Ovary (tissue), 9 donors: Measurements from ENCODE around the gene ACER3. TPM values are rescaled to one million over a fixed set of nuclear protein-coding genes. Genes with fewer than 3 reads are reported as not detected.

Experiments used
- DNase-seq, 5 donors: peaks; one replicate each; pipeline ENCODE4 v3.0.0-alpha.2; 2019 to 2020
- H3K27ac ChIP-seq, 2 donors: fragments of 200-600 bp; one replicate each; pipeline versions ENCODE4 v1.5.1 to v1.8.0; 2019 to 2022
- H3K27me3 ChIP-seq: fragments of 200-600 bp; one replicate; pipeline ENCODE4 v1.8.0; 2022
- H3K36me3 ChIP-seq: fragments of 200-600 bp; sonication (generic); one replicate; pipeline ENCODE4 v1.5.1; 2019
- H3K4me1 ChIP-seq: one replicate; pipeline ENCODE4 v1.8.1; 2013; ENCODE audit warnings: mild to moderate bottlenecking, moderate library complexity; ENCODE audit not compliant: insufficient read depth
- H3K4me3 ChIP-seq: fragments of 200-600 bp; sonication (generic); one replicate; pipeline ENCODE4 v1.5.1; 2017
- H3K9me3 ChIP-seq, 2 donors: fragments of 200-600 bp in 1 of 2; sonication (generic) in 1 of 2; one replicate each; pipeline versions ENCODE4 v1.5.1 to v1.8.1; 2013 to 2019; ENCODE audit warnings: mild to moderate bottlenecking in 1 of 2, moderate library complexity in 1 of 2
- CTCF ChIP-seq, 3 donors: fragments of 450-650 bp in 2 of 3; fragments of 200-600 bp in 1 of 3; IDR thresholded peaks; one replicate each; pipeline versions ENCODE4 v1.5.1 to v1.8.0; 2016 to 2022; ENCODE audit warnings: antibody characterized with exemption in 3 of 3, mild to moderate bottlenecking in 1 of 3
- EP300 ChIP-seq: sonication (generic); formaldehyde crosslinking; IDR thresholded peaks from one replicate; pipeline ENCODE4 v1.6.1; 2017; ENCODE audit warnings: antibody characterized with exemption
- POLR2A ChIP-seq: fragments of 450-650 bp; IDR thresholded peaks from one replicate; pipeline ENCODE4 v1.6.1; 2017; ENCODE audit warnings: antibody characterized with exemption, mild to moderate bottlenecking, moderate library complexity
- WGBS, 3 donors: extraction: QIAGEN DNeasy Blood & Tissue Kit in 1 of 3; methylation state at CpG; one replicate each; pipeline versions ENCODE4 v1.1.5 to v1.1.7; 2013 to 2017; 5-methylcytosine and 5-hydroxymethylcytosine counted together
- intact Hi-C, 4 donors: fragments of 100-400 bp; cut with DNase I; formaldehyde crosslinking; loops; one replicate each; pipeline versions ENCODE4 v1.11.0 to v1.15.1; 2022 to 2023
- polyA plus RNA-seq, 2 donors: library from polyadenylated mRNA; stranded (reverse); fragments of 200-250 nt in 1 of 2; fragments of 350-450 nt in 1 of 2; fragmentation: Illumina TruSeq in 1 of 2; extraction: RNeasy Lipid Tissue Mini Kit (QIAGEN cat#74804) in 1 of 2; gene quantifications; one replicate each; pipeline ENCODE4 v1.2.3, GENCODE V29; 2013 to 2014
- total RNA-seq, 7 donors: library from RNA; depleted of rRNA in 2 of 7; stranded (reverse); fragments of >200 nt in 2 of 7; fragmentation: NEBNext Ultra II Directional in 3 of 7; extraction: Animal tissue kit (Norgen Biotek cat#: 25700) in 3 of 7; gene quantifications; one replicate each; pipeline versions ENCODE4 v1.1.0 to v1.2.4, GENCODE V29; 2016 to 2023
- donor health status: DM: no; HTN: no; CAD: no; lungs with moderate emphysema.
- donor health status: DM: no; HTN: no; CAD: no.
- donor health status: Bipolar disorder and iron deficiency.
- donor health status: DM: yes; HTN: yes; CAD: no.
- donor health status: DM: no; HTN: no; CAD: no.
- donor health status: DM: yes; HTN: yes; CAD: no.

ACER3 gene
- total and polyA plus RNA-seq, 9 donors: 2.4 to 20.7 (median 8.4) TPM

GRCh38 chr11:77036398-77036797 is 175.7 kb downstream of the ACER3 start:
- no peak for TF ChIP-seq EP300
- no peak for TF ChIP-seq CTCF (IDR thresholded peaks at IDR 0.05)
- TF ChIP-seq POLR2A: no peak
- Histone ChIP-seq H3K27ac (no peak overlapping the region), H3K4me1 (peaks cover 3% of the 10 kb centered on the region), H3K4me3 (no peak overlapping the region), H3K27me3 (no peaks in the 10 kb centered on the region), H3K36me3 (no peaks in the 10 kb centered on the region), H3K9me3 (no peaks in the 10 kb centered on the region)
- 59 to 70% (median 66%) methylated on average over 5 of the region's 5 CpGs for WGBS, 3 donors
- intact Hi-C loops: loop anchor here in 1 of 4 donors (2.0 kb wide), 1 partner anchor 158 kb away; no protein-coding TSS in a partner anchor
- no peak for DNase-seq

- WGBS, 3 donors: 70 to 74% (median 71%) methylated on average over 10 of the region's 10 CpGs
- Histone ChIP-seq H3K9me3 (no peaks in the 10 kb centered on the region), H3K27ac (no peak overlapping the region), H3K36me3 (no peaks in the 10 kb centered on the region), H3K27me3 (no peaks in the 10 kb centered on the region), H3K4me3 (no peak overlapping the region), H3K4me1 (peaks cover 3% of the 10 kb centered on the region)
- intact Hi-C loops: loop anchor here in 1 of 4 donors (2.0 kb wide), 1 partner anchor 158 kb away; no protein-coding TSS in a partner anchor
- no peak for DNase-seq
- TF ChIP-seq POLR2A: no peak
- TF ChIP-seq EP300: no peak
- TF ChIP-seq CTCF (IDR thresholded peaks at IDR 0.05): no peak
Observed at GRCh38 chr11:77037057-77037456, 176.3 kb downstream of the ACER3 start.

- intact Hi-C loops: no loop called here
Observed at GRCh38 chr11:77038029-77038824, 177.5 kb downstream of the ACER3 start.

GRCh38 chr11:77038825-77039326 is 178.2 kb downstream of the ACER3 start:
- DNase-seq: no peak
- 70 to 78% (median 71%) methylated on average over 16 of the region's 16 CpGs for WGBS, 3 donors
- Histone ChIP-seq H3K9me3 (no peaks in the 10 kb centered on the region), H3K36me3 (no peaks in the 10 kb centered on the region), H3K27ac (no peak overlapping the region), H3K4me3 (no peak overlapping the region), H3K27me3 (no peaks in the 10 kb centered on the region), H3K4me1 (peaks cover 3% of the 10 kb centered on the region)
- TF ChIP-seq CTCF (IDR thresholded peaks at IDR 0.05) (no peak), POLR2A (no peak), EP300 (no peak)
- intact Hi-C loops: no loop called here

More at GRCh38 chr11:77038029-77038824, 177.5 kb downstream of the ACER3 start:
- no peak for DNase-seq
- no peaks in the 10 kb centered on the region for H3K9me3 ChIP-seq
- peaks cover 3% of the 10 kb centered on the region for H3K4me1 ChIP-seq
- H3K27ac ChIP-seq: no peak overlapping the region
- H3K4me3 ChIP-seq: no peak overlapping the region
- no peaks in the 10 kb centered on the region for H3K36me3 ChIP-seq
- 78 to 86% (median 78%) methylated on average over 10 of the region's 10 CpGs for WGBS, 3 donors
- no peaks in the 10 kb centered on the region for H3K27me3 ChIP-seq
- TF ChIP-seq POLR2A: no peak
- no peak for TF ChIP-seq EP300
- TF ChIP-seq CTCF (IDR thresholded peaks at IDR 0.05): no peak
